Measurements from ENCODE around the gene FRMPD1.

GRCh38 chr9:37761511-37761910, 110.8 kb downstream of the FRMPD1 start:
- TF ChIP-seq ZFP37 (tag by site-specific recombination; IDR thresholded peaks at IDR 0.05) = no peak
- TF ChIP-seq HOXA7 (CRISPR knock-in tag; IDR thresholded peaks at IDR 0.05; ENCODE audit: borderline replicate concordance) = no peak
- no peak for TF ChIP-seq ZNF791 (tag by site-specific recombination; IDR thresholded peaks at IDR 0.05)
- TF ChIP-seq, protein P1, sequence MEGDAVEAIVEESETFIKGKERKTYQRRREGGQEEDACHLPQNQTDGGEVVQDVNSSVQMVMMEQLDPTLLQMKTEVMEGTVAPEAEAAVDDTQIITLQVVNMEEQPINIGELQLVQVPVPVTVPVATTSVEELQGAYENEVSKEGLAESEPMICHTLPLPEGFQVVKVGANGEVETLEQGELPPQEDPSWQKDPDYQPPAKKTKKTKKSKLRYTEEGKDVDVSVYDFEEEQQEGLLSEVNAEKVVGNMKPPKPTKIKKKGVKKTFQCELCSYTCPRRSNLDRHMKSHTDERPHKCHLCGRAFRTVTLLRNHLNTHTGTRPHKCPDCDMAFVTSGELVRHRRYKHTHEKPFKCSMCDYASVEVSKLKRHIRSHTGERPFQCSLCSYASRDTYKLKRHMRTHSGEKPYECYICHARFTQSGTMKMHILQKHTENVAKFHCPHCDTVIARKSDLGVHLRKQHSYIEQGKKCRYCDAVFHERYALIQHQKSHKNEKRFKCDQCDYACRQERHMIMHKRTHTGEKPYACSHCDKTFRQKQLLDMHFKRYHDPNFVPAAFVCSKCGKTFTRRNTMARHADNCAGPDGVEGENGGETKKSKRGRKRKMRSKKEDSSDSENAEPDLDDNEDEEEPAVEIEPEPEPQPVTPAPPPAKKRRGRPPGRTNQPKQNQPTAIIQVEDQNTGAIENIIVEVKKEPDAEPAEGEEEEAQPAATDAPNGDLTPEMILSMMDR (tag by site-specific recombination; IDR thresholded peaks at IDR 0.05) = no peak
- TF ChIP-seq ZNF510 (tag by site-specific recombination; IDR thresholded peaks at IDR 0.05; ENCODE audit: insufficient replicate concordance) = no peak
- no peak for TF ChIP-seq ZNF398 (tag by site-specific recombination; IDR thresholded peaks at IDR 0.05)
- TF ChIP-seq ZNF24 (tag by site-specific recombination; IDR thresholded peaks at IDR 0.05) = no peak
- TF ChIP-seq SP2 (tag by site-specific recombination; IDR thresholded peaks at IDR 0.05) = no peak
- TF ChIP-seq GLI4 (tag by site-specific recombination; IDR thresholded peaks at IDR 0.05) = no peak
- no peak for TF ChIP-seq PRDM10 (tag by site-specific recombination; IDR thresholded peaks at IDR 0.05)
- TF ChIP-seq ZNF146 (tag by site-specific recombination; IDR thresholded peaks at IDR 0.05) = no peak
- no peak for TF ChIP-seq ZNF16 (tag by site-specific recombination; IDR thresholded peaks at IDR 0.05; ENCODE audit: low read depth)
- TF ChIP-seq ZSCAN23 (tag by site-specific recombination; IDR thresholded peaks at IDR 0.05) = no peak
- no peak for TF ChIP-seq ZNF623 (tag by site-specific recombination; IDR thresholded peaks at IDR 0.05)

Measured in HEK293 (cell line).